GM10266 (cell line): Measurements from ENCODE around the gene HEATR5A.
"Not testable (repeated sequence)": the region's sequence is repeated elsewhere in the genome, so short reads cannot be mapped to it uniquely, and the experiment has no call there.

Experiments
- DNase-seq: peaks from one replicate; pipeline ENCODE4 v3.0.0; 2012; ENCODE audit errors: extremely low spot score
- TF ChIP-seq, protein P1 (sequence below): IDR thresholded peaks from 2 replicates; pipeline ENCODE4 v1.5.1; 2012; ENCODE audit warnings: mild to moderate bottlenecking, low read depth; ENCODE audit not compliant: control insufficient read depth, insufficient read depth; ENCODE audit errors: missing control alignments

The HEATR5A gene

DNA sequence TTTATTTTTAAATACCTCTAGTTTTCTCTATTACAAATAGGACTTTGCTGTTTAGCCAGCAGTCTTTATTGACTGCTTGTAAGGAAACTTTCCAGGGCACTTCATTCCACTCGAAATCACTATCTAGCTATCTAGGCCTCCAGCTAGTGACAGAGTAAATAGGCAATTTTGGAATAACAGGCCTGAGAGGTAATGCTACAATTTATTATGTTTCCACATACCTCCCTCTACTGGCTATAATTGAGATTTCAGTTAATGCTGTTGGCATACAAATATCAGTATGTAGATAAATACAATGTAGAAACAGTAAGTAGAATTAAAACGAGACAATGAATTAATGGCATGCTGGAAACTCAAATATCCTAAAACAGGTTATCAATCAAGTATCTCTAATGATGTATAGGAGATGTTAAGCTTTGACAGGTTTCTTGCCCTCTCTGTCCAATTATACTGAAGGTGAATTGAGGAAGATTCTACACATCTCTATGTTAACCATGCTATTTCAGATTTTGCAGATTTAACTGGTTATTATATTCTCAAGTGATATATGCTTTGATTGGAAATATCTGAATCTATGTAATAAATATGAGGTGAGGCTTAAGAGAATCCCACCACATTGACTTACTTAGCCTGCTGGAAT, 29.7 kb upstream of the HEATR5A start:
- TF ChIP-seq, protein P1, sequence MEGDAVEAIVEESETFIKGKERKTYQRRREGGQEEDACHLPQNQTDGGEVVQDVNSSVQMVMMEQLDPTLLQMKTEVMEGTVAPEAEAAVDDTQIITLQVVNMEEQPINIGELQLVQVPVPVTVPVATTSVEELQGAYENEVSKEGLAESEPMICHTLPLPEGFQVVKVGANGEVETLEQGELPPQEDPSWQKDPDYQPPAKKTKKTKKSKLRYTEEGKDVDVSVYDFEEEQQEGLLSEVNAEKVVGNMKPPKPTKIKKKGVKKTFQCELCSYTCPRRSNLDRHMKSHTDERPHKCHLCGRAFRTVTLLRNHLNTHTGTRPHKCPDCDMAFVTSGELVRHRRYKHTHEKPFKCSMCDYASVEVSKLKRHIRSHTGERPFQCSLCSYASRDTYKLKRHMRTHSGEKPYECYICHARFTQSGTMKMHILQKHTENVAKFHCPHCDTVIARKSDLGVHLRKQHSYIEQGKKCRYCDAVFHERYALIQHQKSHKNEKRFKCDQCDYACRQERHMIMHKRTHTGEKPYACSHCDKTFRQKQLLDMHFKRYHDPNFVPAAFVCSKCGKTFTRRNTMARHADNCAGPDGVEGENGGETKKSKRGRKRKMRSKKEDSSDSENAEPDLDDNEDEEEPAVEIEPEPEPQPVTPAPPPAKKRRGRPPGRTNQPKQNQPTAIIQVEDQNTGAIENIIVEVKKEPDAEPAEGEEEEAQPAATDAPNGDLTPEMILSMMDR = peak; percentile 43
- peak; percentile 32 for DNase-seq

DNA sequence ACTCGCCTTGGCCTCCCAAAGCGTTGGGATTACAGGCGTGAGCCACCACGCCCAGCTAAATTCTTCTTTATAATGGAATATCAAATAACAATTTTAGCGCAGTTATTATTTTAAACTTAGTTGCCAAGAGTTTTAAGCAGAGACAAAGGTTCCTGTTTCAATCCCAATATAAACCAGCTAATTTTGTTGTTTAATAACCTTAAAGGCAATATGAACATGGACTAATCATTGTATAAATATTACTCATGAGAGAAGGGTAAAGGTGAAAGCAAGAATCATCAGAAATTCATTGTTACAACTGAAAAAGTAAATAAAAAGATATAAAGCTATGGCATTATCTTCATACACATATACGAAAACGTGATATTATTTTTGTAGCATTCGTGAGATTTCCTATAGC, 28.8 kb upstream of the HEATR5A start:
- DNase-seq = no peak
- TF ChIP-seq, protein P1 = no peak

DNA sequence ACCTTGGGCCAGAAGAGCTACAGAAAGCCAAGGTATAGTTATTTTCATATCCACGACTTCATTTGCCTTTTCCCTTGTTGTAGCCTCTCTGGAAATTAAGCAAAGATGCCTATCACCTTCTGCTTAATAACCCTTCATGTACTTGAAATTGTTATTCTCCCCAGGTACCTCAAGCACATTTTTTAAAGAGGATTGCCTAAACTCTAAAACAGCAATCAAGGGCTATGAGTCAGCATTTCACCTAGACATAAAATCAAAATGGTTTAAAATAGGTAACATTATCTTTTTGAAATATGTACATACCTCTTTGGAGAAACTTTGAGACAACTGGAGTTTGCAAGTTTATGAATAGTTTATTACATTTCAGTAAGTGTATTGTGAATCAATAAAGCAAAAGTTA, 25.4 kb upstream of the HEATR5A start:
- TF ChIP-seq, protein P1 = no peak
- no peak for DNase-seq

DNA sequence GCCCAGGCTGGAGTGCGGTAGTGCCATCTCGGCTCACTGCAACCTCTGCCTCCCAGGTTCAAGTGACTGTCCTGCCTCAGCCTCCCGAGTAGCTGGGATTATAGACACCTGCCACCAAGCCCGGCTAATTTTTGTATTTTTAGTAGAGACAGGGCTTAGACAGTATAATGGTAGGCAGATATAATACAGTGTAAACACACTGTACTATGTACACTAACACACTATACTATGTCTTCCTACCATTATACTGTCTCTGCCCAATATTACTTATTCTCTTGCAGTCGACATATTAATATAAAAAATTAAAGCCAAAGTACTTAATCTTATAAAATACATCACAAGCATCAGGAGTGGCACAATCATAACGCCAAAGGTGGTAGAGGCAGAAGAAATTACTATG, 21.9 kb upstream of the HEATR5A start:
- no peak for DNase-seq
- TF ChIP-seq, protein P1 = no peak

DNA sequence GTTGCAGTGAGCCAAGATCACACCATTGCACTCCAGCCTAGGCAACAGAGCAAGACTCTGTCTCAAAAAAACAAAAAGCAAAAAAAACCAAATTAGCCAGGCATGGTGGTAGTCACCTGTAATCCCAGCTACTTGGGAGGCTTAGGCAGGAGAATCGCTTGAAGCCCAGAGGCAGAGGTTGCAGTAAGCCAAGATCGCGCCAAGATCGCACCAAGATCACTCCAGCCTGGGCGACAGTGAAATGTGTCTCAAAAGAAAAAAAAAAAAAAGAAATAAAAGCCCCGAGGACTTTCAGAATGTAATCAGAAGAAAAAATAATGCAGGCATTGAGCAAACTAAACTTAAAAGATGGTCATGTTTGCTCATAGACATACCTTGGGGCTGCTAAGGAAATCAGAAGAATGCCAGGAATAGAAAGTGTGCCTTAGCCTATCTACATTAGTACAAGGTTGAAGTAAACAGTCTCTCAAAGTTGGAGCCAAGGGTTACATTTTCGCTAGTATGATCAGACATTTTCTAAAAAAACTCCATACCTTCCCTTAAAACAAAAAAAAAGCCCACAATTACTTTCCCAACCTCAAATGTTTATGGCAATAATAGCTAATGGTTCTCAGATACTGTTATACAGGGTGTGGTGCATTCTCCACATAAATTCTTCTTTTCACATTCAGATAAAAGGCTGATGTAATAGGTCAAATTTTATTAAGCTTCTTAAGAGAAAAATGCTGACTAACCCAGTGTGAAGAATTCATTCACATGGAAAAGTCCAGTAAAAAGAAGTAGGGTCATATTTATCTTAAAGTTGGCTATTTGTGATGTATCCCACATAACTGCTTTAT, 21.1 kb upstream of the HEATR5A start:
- DNase-seq = no peak
- TF ChIP-seq, protein P1 = no peak

DNA sequence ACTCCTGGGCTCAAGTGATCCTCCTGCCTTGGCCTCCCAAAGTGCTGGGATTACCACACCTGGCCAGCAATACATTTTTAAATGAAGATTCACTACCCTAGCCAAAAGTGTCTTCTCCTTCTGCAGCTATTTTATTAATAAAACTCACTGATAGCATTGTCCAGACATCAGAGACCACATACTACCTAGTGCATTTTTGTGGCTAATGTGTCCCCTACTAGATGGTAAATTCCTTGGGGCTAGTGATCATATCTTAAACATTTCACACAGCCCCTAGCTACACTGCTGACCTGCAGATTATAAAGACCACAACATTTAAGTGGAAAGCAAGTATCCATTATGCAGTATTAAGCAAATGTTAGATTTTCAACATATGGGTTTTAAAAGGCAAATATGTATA, 19.9 kb upstream of the HEATR5A start:
- no peak for DNase-seq

DNA sequence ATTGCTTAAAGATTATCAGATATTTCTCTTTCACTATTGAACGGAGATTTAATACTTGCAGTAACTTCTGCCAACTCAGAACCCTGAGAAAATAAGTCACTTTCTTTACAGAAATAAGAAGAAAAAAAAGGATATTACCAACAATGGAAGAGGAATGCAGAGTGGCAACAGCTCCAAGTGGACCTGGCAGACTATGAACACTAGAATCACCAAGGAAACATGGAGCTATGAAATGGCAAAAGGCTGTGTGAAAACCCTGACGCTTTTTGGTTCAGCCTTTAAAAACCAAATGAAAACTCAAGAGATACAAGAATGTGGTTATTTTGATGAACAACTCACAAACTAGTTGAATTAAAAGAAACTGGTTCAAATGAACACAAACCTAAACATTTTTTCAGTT, 19.2 kb upstream of the HEATR5A start:
- TF ChIP-seq, protein P1 = no peak
- DNase-seq = no peak

More for the DNA sequence above, 19.9 kb upstream of the HEATR5A start:
- TF ChIP-seq, protein P1 = no peak

DNA sequence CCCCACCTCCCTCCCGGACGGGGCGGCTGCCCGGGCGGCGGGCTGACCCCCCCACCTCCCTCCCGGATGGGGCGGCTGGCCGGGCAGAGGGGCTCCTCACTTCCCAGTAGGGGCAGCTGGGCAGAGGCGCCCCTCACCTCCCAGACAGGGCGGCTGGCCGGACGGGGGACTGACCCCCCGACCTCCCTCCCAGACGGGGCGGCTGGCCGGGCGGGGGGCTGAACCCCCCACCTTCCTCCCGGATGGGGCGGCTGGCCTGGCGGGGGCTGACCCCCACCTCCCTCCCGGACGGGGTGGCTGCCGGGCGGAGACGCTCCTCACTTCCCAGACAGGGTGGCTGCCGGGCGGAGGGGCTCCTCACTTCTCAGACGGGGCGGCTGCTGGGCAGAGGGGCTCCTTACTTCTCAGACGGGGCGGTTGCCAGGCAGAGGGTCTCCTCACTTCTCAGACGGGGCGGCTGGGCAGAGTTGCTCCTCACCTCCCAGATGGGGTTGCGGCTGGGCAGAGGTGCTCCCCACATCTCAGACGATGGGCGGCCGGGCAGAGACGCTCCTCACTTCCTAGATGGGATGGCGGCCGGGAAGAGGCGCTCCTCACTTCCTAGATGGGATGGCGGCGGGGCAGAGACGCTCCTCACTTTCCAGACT, 16.8 kb upstream of the HEATR5A start:
- not testable (repeated sequence) for DNase-seq
